HG03159 (cell line): Measurements from ENCODE around the gene NME7.
A peak's percentile ranks its signal among the peaks of the same experiment; 100 is the strongest.

ENCODE experiments used
- ATAC-seq: cut with Tn5 transposase; IDR thresholded peaks from one replicate; pipeline ENCODE4 v1.9.1; 2021; ENCODE audit warnings: mild to moderate bottlenecking, moderate library complexity; ENCODE audit not compliant: unreplicated experiment

The NME7 gene

GRCh38 chr1:169091480-169091941 lies 276.1 kb downstream of the NME7 start:
- peak; percentile 87 for ATAC-seq

- peak; percentile 42 for ATAC-seq
Measured at GRCh38 chr1:169090900-169091311, 276.7 kb downstream of the NME7 start.

- ATAC-seq: no peak
Measured at GRCh38 chr1:169090308-169090899, 277.2 kb downstream of the NME7 start.

GRCh38 chr1:169089776-169090175 lies 277.8 kb downstream of the NME7 start:
- ATAC-seq: no peak

- no peak for ATAC-seq
Measured at GRCh38 chr1:169087876-169088275, 279.7 kb downstream of the NME7 start.

GRCh38 chr1:169086603-169087455 lies 280.8 kb downstream of the NME7 start:
- no peak for ATAC-seq

- ATAC-seq: no peak
Measured at GRCh38 chr1:169085911-169086310, 281.7 kb downstream of the NME7 start.
